Parathyroid adenoma (tissue), 2 donors: ENCODE results near the gene PANX1.

Experiments used
- H2AFZ ChIP-seq: fragments of 300-600 bp; sonication (generic); one replicate; pipeline ENCODE4 v1.7.0; 2017; ENCODE audit warnings: antibody characterized with exemption, mild to moderate bottlenecking
- H3K27ac ChIP-seq: fragments of 300-600 bp; sonication (generic); one replicate; pipeline ENCODE4 v1.7.0; 2017
- H3K27me3 ChIP-seq: fragments of 300-600 bp; sonication (generic); one replicate; pipeline ENCODE4 v1.7.0; 2017; ENCODE audit warnings: low read length; ENCODE audit not compliant: control insufficient read depth, insufficient read depth
- H3K36me3 ChIP-seq: fragments of 300-600 bp; sonication (generic); one replicate; pipeline ENCODE4 v1.7.0; 2017; ENCODE audit warnings: low read length; ENCODE audit not compliant: control insufficient read depth, insufficient read depth
- H3K4me1 ChIP-seq: fragments of 300-600 bp; sonication (generic); one replicate; pipeline ENCODE4 v1.7.0; 2017; ENCODE audit warnings: control low read depth
- H3K4me2 ChIP-seq: fragments of 300-600 bp; sonication (generic); one replicate; pipeline ENCODE4 v1.7.0; 2017; ENCODE audit warnings: low read length
- H3K4me3 ChIP-seq: fragments of 300-600 bp; sonication (generic); one replicate; pipeline ENCODE4 v1.7.0; 2017; ENCODE audit warnings: low read depth, low read length
- H3K79me2 ChIP-seq: fragments of 300-600 bp; sonication (generic); one replicate; pipeline ENCODE4 v1.7.0; 2017; ENCODE audit warnings: control low read depth
- H3K9ac ChIP-seq: fragments of 300-600 bp; sonication (generic); one replicate; pipeline ENCODE4 v1.7.0; 2017; ENCODE audit warnings: mild to moderate bottlenecking
- H3K9me3 ChIP-seq: fragments of 300-600 bp; sonication (generic); one replicate; pipeline ENCODE4 v1.7.0; 2017; ENCODE audit warnings: low read length; ENCODE audit not compliant: control insufficient read depth
- CTCF ChIP-seq: fragments of 300-600 bp; sonication (generic); IDR thresholded peaks from one replicate; pipeline ENCODE4 v1.7.0; 2017; ENCODE audit warnings: antibody characterized with exemption, mild to moderate bottlenecking
- donor health status: primary hyperparathyroidism.

PANX1 gene

GRCh38 chr11:94090401-94090800 lies 38.2 kb upstream of the PANX1 start:
- no peak overlapping the region for H3K4me2 ChIP-seq
- H2AFZ ChIP-seq = no peak overlapping the region
- no peaks in the 10 kb centered on the region for H3K36me3 ChIP-seq
- H3K4me3 ChIP-seq = no peak overlapping the region
- H3K27me3 ChIP-seq = no peaks in the 10 kb centered on the region
- H3K79me2 ChIP-seq = no peaks in the 10 kb centered on the region
- H3K27ac ChIP-seq = no peak overlapping the region
- H3K4me1 ChIP-seq = no peaks in the 10 kb centered on the region
- no peaks in the 10 kb centered on the region for H3K9me3 ChIP-seq
- H3K9ac ChIP-seq = no peak overlapping the region
- no peak for TF ChIP-seq CTCF

GRCh38 chr11:94091091-94091490 lies 37.5 kb upstream of the PANX1 start:
- Histone ChIP-seq H3K36me3 (no peaks in the 10 kb centered on the region), H3K9me3 (no peaks in the 10 kb centered on the region), H3K79me2 (no peaks in the 10 kb centered on the region), H3K27ac (no peak overlapping the region), H3K9ac (no peak overlapping the region), H3K4me1 (no peaks in the 10 kb centered on the region), H3K4me3 (no peak overlapping the region), H2AFZ (no peak overlapping the region), H3K27me3 (no peaks in the 10 kb centered on the region), H3K4me2 (no peak overlapping the region)
- no peak for TF ChIP-seq CTCF

- Histone ChIP-seq H3K4me3 (no peak overlapping the region), H3K36me3 (no peaks in the 10 kb centered on the region), H3K4me2 (no peak overlapping the region), H3K4me1 (no peaks in the 10 kb centered on the region), H2AFZ (no peak overlapping the region), H3K79me2 (no peaks in the 10 kb centered on the region), H3K27ac (no peak overlapping the region), H3K9me3 (no peaks in the 10 kb centered on the region), H3K27me3 (no peaks in the 10 kb centered on the region), H3K9ac (no peak overlapping the region)
- no peak for TF ChIP-seq CTCF
Observed at GRCh38 chr11:94100253-94100652, 28.4 kb upstream of the PANX1 start.

- TF ChIP-seq CTCF = no peak
- H2AFZ ChIP-seq = no peak overlapping the region
- no peaks in the 10 kb centered on the region for H3K27me3 ChIP-seq
Observed at GRCh38 chr11:94103471-94103870, 25.2 kb upstream of the PANX1 start.

GRCh38 chr11:94104734-94105133 lies 23.9 kb upstream of the PANX1 start:
- no peaks in the 10 kb centered on the region for H3K4me1 ChIP-seq
- H3K4me3 ChIP-seq = no peak overlapping the region
- H3K4me2 ChIP-seq = no peak overlapping the region
- no peak overlapping the region for H3K9ac ChIP-seq
- H3K79me2 ChIP-seq = no peaks in the 10 kb centered on the region
- H3K27ac ChIP-seq = no peak overlapping the region
- no peaks in the 10 kb centered on the region for H3K9me3 ChIP-seq
- H2AFZ ChIP-seq = no peak overlapping the region
- no peaks in the 10 kb centered on the region for H3K36me3 ChIP-seq
- H3K27me3 ChIP-seq = no peaks in the 10 kb centered on the region
- TF ChIP-seq CTCF = no peak

More at GRCh38 chr11:94103471-94103870, 25.2 kb upstream of the PANX1 start:
- no peaks in the 10 kb centered on the region for H3K36me3 ChIP-seq
- no peaks in the 10 kb centered on the region for H3K4me1 ChIP-seq
- no peak overlapping the region for H3K4me2 ChIP-seq
- H3K27ac ChIP-seq = no peak overlapping the region
- no peaks in the 10 kb centered on the region for H3K9me3 ChIP-seq
- no peak overlapping the region for H3K4me3 ChIP-seq
- no peak overlapping the region for H3K9ac ChIP-seq
- H3K79me2 ChIP-seq = no peaks in the 10 kb centered on the region
